Fibroblast of skin of left quadriceps (primary cell): ENCODE measurements around the gene AXIN2.

Experiments used
- DNase-seq, 2 experiments: peaks; one replicate each; pipeline ENCODE4 v3.0.0-alpha.2; 2013; ENCODE audit warnings: low read depth in 2 of 2

The AXIN2 gene

GRCh38 chr17:65479282-65479681 is 82.2 kb downstream of the AXIN2 start:
- no peak for DNase-seq
